ENCODE data around the gene TTLL6.

Gene TTLL6

DNA sequence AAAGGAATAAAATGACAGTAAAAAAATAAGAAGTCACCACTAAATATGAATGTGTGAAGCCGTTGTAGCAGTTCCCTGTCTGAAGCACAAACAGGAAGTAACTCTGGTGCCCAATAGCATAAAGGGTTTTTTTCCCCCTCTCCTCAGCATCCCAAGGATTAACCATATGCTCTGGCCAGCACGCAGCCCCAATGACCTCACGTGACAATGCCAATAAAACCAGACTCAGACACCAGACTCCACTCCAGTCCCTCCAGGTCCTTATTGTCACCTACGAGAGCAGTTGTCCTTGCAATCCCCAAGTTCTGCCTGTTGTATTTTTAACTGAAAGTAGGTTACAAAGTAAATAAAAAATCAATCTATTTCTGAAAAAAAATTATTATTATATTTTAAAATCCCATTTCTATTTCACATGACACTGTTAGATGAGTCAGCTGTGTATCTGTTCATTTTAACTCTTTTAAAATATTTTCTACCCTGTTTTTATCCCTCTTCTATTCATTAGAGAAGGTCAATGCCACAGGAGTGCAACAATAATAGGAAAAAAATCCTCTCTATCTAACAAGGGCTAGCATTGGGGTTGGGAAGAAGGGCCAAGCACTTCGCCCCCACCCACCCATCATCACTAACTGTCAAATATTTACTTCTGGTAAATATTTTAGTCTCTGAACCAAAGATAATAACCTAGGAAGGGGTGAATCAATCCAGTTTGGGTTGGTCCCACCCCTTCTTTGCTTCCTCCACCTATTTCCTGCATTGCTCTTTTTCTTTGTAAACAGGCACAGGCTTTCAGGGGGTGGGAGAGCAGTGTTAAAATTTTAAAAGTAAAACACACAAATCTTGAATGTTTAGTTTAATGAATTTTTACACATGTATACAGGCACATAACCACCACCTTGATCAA is 101.3 kb downstream of the TTLL6 start:
- peaks cover 90% of the 10 kb centered on the region for H3K27me3 Mint-ChIP-seq
- no peak overlapping the region for H3K27ac Mint-ChIP-seq
- peaks cover 21% of the 10 kb centered on the region for H3K4me1 Mint-ChIP-seq
- CTCF ChIA-PET: interaction anchor here (1.2 to 1.6 kb wide), 2 partner anchors 37 to 163 kb away, joined by 6 read pairs; no protein-coding TSS in a partner anchor
- DNase-seq: no peak
- H3K9me3 Mint-ChIP-seq: no peaks in the 10 kb centered on the region
- H3K36me3 Mint-ChIP-seq: peaks cover 7% of the 10 kb centered on the region
- H3K4me3 Mint-ChIP-seq: no peak overlapping the region
